CD14-positive monocyte (primary cell): ENCODE measurements around the gene PKP3. TPM values are rescaled to one million over a fixed set of nuclear protein-coding genes. Genes with fewer than 3 reads are reported as not detected.

ENCODE experiments used
- DNase-seq, 3 donors: peaks; one replicate each; pipeline ENCODE4 v3.0.0-alpha.2; 2011 to 2022
- H2AFZ ChIP-seq: 2 replicates; pipeline ENCODE4 v1.6.0; 2012; ENCODE audit warnings: mild to moderate bottlenecking, low read depth, low read length, inconsistent platforms; ENCODE audit not compliant: insufficient read depth, poor library complexity, severe bottlenecking
- H3K27ac ChIP-seq, 2 donors: 1 replicate in 1 of 2; 2 replicates in 1 of 2; pipeline ENCODE4 v1.5.1; 2012 to 2013; ENCODE audit warnings: low read length in 2 of 2, control low read depth in 1 of 2, inconsistent platforms in 1 of 2, low read depth in 1 of 2, mild to moderate bottlenecking in 1 of 2
- H3K27me3 ChIP-seq, 2 donors: one replicate each; pipeline versions ENCODE4 v1.6.0 to v1.6.1; 2011 to 2013; ENCODE audit warnings: low read length in 2 of 2; ENCODE audit not compliant: control insufficient read depth in 2 of 2, insufficient read depth in 2 of 2
- H3K36me3 ChIP-seq, 2 donors: replicated peaks in 1 of 2; 1 replicate in 1 of 2; 2 replicates in 1 of 2; pipeline versions ENCODE4 v1.5.1 to v1.6.1; 2012 to 2013; ENCODE audit warnings: low read length in 2 of 2, control low read depth in 1 of 2, inconsistent platforms in 1 of 2, mild to moderate bottlenecking in 1 of 2; ENCODE audit not compliant: insufficient read depth in 2 of 2, control insufficient read depth in 1 of 2
- H3K4me1 ChIP-seq, 2 donors: 1 replicate in 1 of 2; 2 replicates in 1 of 2; pipeline versions ENCODE4 v1.5.1 to v1.6.1; 2012 to 2013; ENCODE audit warnings: low read length in 2 of 2, control low read depth in 1 of 2, inconsistent platforms in 1 of 2, mild to moderate bottlenecking in 1 of 2, moderate library complexity in 1 of 2; ENCODE audit not compliant: insufficient read depth in 2 of 2, control insufficient read depth in 1 of 2
- H3K4me2 ChIP-seq: replicated peaks from 2 replicates; pipeline ENCODE3; 2012; ENCODE audit warnings: low read length, moderate library complexity, mild to moderate bottlenecking; ENCODE audit not compliant: poor library complexity, severe bottlenecking; ENCODE audit errors: extremely low read depth
- H3K4me3 ChIP-seq, 3 experiments: fragments of 200-600 bp in 1 of 3; sonication (generic) in 1 of 3; replicated peaks in 1 of 3; 1 replicate in 2 of 3; 2 replicates in 1 of 3; pipeline ENCODE4 v1.5.1; 2011 to 2013; ENCODE audit warnings: low read length in 3 of 3, mild to moderate bottlenecking in 3 of 3, control low read depth in 2 of 3, low read depth in 2 of 3, inconsistent platforms in 1 of 3, moderate library complexity in 1 of 3
- H3K79me2 ChIP-seq: 2 replicates; pipeline ENCODE4 v1.6.0; 2012; ENCODE audit warnings: mild to moderate bottlenecking, control low read depth, inconsistent platforms, low read length, moderate library complexity; ENCODE audit not compliant: insufficient read depth
- H3K9ac ChIP-seq: 2 replicates; pipeline ENCODE4 v1.6.0; 2017; ENCODE audit warnings: low read length, mild to moderate bottlenecking; ENCODE audit not compliant: insufficient read depth, poor library complexity, severe bottlenecking
- H3K9me3 ChIP-seq, 2 donors: replicated peaks in 1 of 2; 1 replicate in 1 of 2; 2 replicates in 1 of 2; pipeline versions ENCODE4 v1.5.1 to v1.6.1; 2012 to 2013; ENCODE audit warnings: low read length in 2 of 2, control low read depth in 1 of 2; ENCODE audit not compliant: control insufficient read depth in 1 of 2, insufficient read depth in 1 of 2
- H4K20me1 ChIP-seq: 2 replicates; pipeline ENCODE4 v1.6.0; 2012; ENCODE audit warnings: mild to moderate bottlenecking, low read length, control low read depth, moderate library complexity; ENCODE audit not compliant: insufficient read depth
- H3K27ac Mint-ChIP-seq, 7 donors: one replicate each; pipeline ENCODE4 v1.8.0; 2020; ENCODE audit warnings: mild to moderate bottlenecking in 7 of 7, mixed read lengths in 7 of 7, moderate library complexity in 6 of 7, inconsistent platforms in 2 of 7
- H3K27me3 Mint-ChIP-seq, 3 donors: one replicate each; pipeline ENCODE4 v1.8.0; 2021 to 2022; ENCODE audit warnings: low read depth in 3 of 3, mild to moderate bottlenecking in 3 of 3, mixed read lengths in 3 of 3, moderate library complexity in 3 of 3, inconsistent platforms in 1 of 3
- H3K36me3 Mint-ChIP-seq, 2 donors: one replicate each; pipeline ENCODE4 v1.8.0; 2020; ENCODE audit warnings: mixed read lengths in 2 of 2, inconsistent platforms in 1 of 2, mild to moderate bottlenecking in 1 of 2
- H3K4me1 Mint-ChIP-seq: one replicate; pipeline ENCODE4 v1.8.0; 2020; ENCODE audit warnings: mild to moderate bottlenecking, mixed read lengths
- H3K4me3 Mint-ChIP-seq, 2 donors: one replicate each; pipeline ENCODE4 v1.8.0; 2020; ENCODE audit warnings: mild to moderate bottlenecking in 2 of 2, mixed read lengths in 2 of 2, moderate library complexity in 1 of 2
- H3K9me3 Mint-ChIP-seq, 7 donors: one replicate each; pipeline ENCODE4 v1.8.0; 2020 to 2022; ENCODE audit warnings: mixed read lengths in 7 of 7, mild to moderate bottlenecking in 6 of 7, moderate library complexity in 6 of 7, inconsistent platforms in 2 of 7
- CTCF ChIP-seq: fragments of 200-600 bp; IDR thresholded peaks from one replicate; pipeline ENCODE4 v1.8.0; 2022; ENCODE audit warnings: antibody characterized with exemption, mild to moderate bottlenecking
- WGBS: methylation state at CpG from one replicate; pipeline ENCODE4 v1.1.5; 2013; ENCODE audit warnings: missing lambda C conversion rate; ENCODE audit not compliant: insufficient coverage; 5-methylcytosine and 5-hydroxymethylcytosine counted together
- intact Hi-C, 2 donors: fragments of 100-400 bp; cut with micrococcal nuclease; formaldehyde crosslinking; loops; one replicate each; pipeline versions ENCODE4 v1.15.0 to v1.15.1; 2023
- polyA plus RNA-seq, 3 donors: library from polyadenylated mRNA; depleted of rRNA in 1 of 3; unstranded in 2 of 3; stranded (reverse) in 1 of 3; fragments of 300-500 nt in 2 of 3; fragments of >200 nt in 1 of 3; fragmentation: Illumina TruSeq in 2 of 3; gene quantifications; 1 replicate in 2 of 3; 2 replicates in 1 of 3; pipeline ENCODE4 v1.2.3, GENCODE V29; 2012 to 2021

The PKP3 gene
- polyA plus RNA-seq, 3 donors = not detected

GRCh38 chr11:449889-450808 lies 56.1 kb downstream of the PKP3 start, which contains the start of gene PTDSS2:
PTDSS2 (plus strand) TSS chr11:450279; CDS start chr11:450456, 177 bp downstream.
- Histone ChIP-seq H3K36me3 (peaks cover 4 to 26% of the 10 kb centered on the region in 2 donors), H3K27ac (peak within 1 kb of the TSS; percentile 62 to 82), H4K20me1 (peaks cover 14% of the 10 kb centered on the region), H3K4me3 (peak within 1 kb of the TSS; percentile 51 to 95 (median 68)), H3K9me3 (no peaks in the 10 kb centered on the region), H3K4me2 (peak within 1 kb of the TSS; percentile 97), H2AFZ (peak within 1 kb of the TSS; percentile 93), H3K79me2 (peaks cover 14% of the 10 kb centered on the region), H3K9ac (peak within 1 kb of the TSS; percentile 86), H3K4me1 (peaks cover 27 to 34% of the 10 kb centered on the region in 2 donors), H3K27me3 (no peaks in the 10 kb centered on the region)
- intact Hi-C loops = loop anchor here (2.0 to 5.0 kb wide), 4 partner anchors 33 to 57 kb away; partner anchors contain the start of genes RNH1 (in 2 of the 2) and SIGIRR (in 1 of the 2)
- H3K27me3 Mint-ChIP-seq = peaks cover 3 to 7% (median 6%) of the 10 kb centered on the region in 3 donors
- H3K9me3 Mint-ChIP-seq = no peaks in the 10 kb centered on the region
- DNase-seq = peak; percentile 90 to 91 (median 90)
- under 1% methylated on average over 106 of the region's 108 CpGs for WGBS
- peaks cover 18% of the 10 kb centered on the region for H3K4me1 Mint-ChIP-seq
- H3K36me3 Mint-ChIP-seq = peaks cover 18 to 28% of the 10 kb centered on the region in 2 donors
- H3K4me3 Mint-ChIP-seq = peak within 1 kb of the TSS; percentile 99 to 100
- H3K27ac Mint-ChIP-seq = peak within 1 kb of the TSS; percentile 87 to 98 (median 95)
- TF ChIP-seq CTCF = no peak

- peak overlapping the region in 1 of 2 donors; percentile 68 for H3K27ac ChIP-seq
- H3K4me3 ChIP-seq = peak overlapping the region; percentile 51 to 95 (median 68)
- no peaks in the 10 kb centered on the region for H3K27me3 ChIP-seq
- no peaks in the 10 kb centered on the region for H3K9me3 Mint-ChIP-seq
- H2AFZ ChIP-seq = peak overlapping the region; percentile 93
- H3K9me3 ChIP-seq = no peaks in the 10 kb centered on the region
- H3K4me1 ChIP-seq = peaks cover 27 to 34% of the 10 kb centered on the region in 2 donors
- H3K9ac ChIP-seq = peak overlapping the region; percentile 86
- intact Hi-C loops = loop anchor here (2.0 kb wide), 2 partner anchors 34 to 56 kb away; partner anchors contain the start of gene RNH1 (in 1 of the 2)
- peak overlapping the region; percentile 99 to 100 for H3K4me3 Mint-ChIP-seq
- peaks cover 4 to 29% of the 10 kb centered on the region in 2 donors for H3K36me3 ChIP-seq
- peak overlapping the region; percentile 37 to 95 (median 81) for H3K27ac Mint-ChIP-seq
- peaks cover 20 to 34% of the 10 kb centered on the region in 2 donors for H3K36me3 Mint-ChIP-seq
- peak overlapping the region; percentile 97 for H3K4me2 ChIP-seq
- peak; percentile 18 for TF ChIP-seq CTCF
- H3K79me2 ChIP-seq = peaks cover 14% of the 10 kb centered on the region
- H4K20me1 ChIP-seq = peaks cover 14% of the 10 kb centered on the region
- H3K4me1 Mint-ChIP-seq = peaks cover 18% of the 10 kb centered on the region
- peak; percentile 22 to 43 (median 28) for DNase-seq
- peaks cover 3 to 7% (median 3%) of the 10 kb centered on the region in 3 donors for H3K27me3 Mint-ChIP-seq
- 13% methylated on average over 26 of the region's 46 CpGs for WGBS
These were observed 56.9 kb downstream of the PKP3 start for GRCh38 chr11:450809-451451.
